ENCODE data around the gene FAAP20. TPM values are rescaled to one million over a fixed set of nuclear protein-coding genes. Genes with fewer than 3 reads are reported as not detected.

FAAP20 gene
- total and polyA plus RNA-seq, 2 experiments from 2014 or later: 79.1 to 167 TPM

DNA sequence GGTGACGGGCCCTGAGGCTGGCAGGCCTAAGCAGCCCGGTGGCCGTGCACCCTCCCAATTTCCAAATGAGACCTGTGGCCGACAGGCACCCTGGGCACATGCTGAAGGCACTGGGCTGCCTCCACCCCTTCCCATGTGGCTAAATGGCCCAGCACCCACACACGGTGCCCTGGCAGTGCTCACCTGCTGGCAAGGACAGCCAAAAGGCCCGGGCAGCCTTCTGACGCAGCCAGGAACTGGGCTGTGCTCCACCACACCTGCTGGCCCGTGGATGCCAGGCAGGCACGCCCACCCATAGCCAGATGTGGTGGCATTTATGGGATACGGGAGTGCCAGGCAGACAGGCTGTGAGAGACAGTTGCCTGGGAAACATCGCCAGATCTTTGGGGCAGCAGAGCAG is 4.0 kb upstream of the FAAP20 start:
- TF ChIP-seq JUNB (IDR thresholded peaks at IDR 0.05; ENCODE audit: unreplicated experiment) (no peak), NANOG (IDR thresholded peaks at IDR 0.05; ENCODE audit: borderline replicate concordance) (no peak), CREB1 (CRISPR knock-in tag; IDR thresholded peaks at IDR 0.05; ENCODE audit: low read depth) (no peak), EZH2phosphoT487 (IDR thresholded peaks at IDR 0.05; ENCODE audit: unreplicated experiment) (no peak), EZH2 (IDR thresholded peaks at IDR 0.05; ENCODE audit: low read depth, unreplicated experiment) (no peak), POLR2AphosphoS5 (IDR thresholded peaks at IDR 0.05; ENCODE audit: low read depth) (no peak), ZNF331 (CRISPR knock-in tag; IDR thresholded peaks at IDR 0.05; ENCODE audit: low read depth) (no peak), ZNF114 (CRISPR knock-in tag; IDR thresholded peaks at IDR 0.05) (no peak), STAT1 (IDR thresholded peaks at IDR 0.05; ENCODE audit: unreplicated experiment) (no peak)
- TF ChIP-seq, protein P1, sequence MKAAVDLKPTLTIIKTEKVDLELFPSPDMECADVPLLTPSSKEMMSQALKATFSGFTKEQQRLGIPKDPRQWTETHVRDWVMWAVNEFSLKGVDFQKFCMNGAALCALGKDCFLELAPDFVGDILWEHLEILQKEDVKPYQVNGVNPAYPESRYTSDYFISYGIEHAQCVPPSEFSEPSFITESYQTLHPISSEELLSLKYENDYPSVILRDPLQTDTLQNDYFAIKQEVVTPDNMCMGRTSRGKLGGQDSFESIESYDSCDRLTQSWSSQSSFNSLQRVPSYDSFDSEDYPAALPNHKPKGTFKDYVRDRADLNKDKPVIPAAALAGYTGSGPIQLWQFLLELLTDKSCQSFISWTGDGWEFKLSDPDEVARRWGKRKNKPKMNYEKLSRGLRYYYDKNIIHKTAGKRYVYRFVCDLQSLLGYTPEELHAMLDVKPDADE (IDR thresholded peaks at IDR 0.05): no peak
- TF ChIP-seq, protein P2, sequence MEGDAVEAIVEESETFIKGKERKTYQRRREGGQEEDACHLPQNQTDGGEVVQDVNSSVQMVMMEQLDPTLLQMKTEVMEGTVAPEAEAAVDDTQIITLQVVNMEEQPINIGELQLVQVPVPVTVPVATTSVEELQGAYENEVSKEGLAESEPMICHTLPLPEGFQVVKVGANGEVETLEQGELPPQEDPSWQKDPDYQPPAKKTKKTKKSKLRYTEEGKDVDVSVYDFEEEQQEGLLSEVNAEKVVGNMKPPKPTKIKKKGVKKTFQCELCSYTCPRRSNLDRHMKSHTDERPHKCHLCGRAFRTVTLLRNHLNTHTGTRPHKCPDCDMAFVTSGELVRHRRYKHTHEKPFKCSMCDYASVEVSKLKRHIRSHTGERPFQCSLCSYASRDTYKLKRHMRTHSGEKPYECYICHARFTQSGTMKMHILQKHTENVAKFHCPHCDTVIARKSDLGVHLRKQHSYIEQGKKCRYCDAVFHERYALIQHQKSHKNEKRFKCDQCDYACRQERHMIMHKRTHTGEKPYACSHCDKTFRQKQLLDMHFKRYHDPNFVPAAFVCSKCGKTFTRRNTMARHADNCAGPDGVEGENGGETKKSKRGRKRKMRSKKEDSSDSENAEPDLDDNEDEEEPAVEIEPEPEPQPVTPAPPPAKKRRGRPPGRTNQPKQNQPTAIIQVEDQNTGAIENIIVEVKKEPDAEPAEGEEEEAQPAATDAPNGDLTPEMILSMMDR (conservative IDR thresholded peaks at IDR 0.05; ENCODE audit: low read depth in 2 of 2): no peak
- TF ChIP-seq, protein P3, sequence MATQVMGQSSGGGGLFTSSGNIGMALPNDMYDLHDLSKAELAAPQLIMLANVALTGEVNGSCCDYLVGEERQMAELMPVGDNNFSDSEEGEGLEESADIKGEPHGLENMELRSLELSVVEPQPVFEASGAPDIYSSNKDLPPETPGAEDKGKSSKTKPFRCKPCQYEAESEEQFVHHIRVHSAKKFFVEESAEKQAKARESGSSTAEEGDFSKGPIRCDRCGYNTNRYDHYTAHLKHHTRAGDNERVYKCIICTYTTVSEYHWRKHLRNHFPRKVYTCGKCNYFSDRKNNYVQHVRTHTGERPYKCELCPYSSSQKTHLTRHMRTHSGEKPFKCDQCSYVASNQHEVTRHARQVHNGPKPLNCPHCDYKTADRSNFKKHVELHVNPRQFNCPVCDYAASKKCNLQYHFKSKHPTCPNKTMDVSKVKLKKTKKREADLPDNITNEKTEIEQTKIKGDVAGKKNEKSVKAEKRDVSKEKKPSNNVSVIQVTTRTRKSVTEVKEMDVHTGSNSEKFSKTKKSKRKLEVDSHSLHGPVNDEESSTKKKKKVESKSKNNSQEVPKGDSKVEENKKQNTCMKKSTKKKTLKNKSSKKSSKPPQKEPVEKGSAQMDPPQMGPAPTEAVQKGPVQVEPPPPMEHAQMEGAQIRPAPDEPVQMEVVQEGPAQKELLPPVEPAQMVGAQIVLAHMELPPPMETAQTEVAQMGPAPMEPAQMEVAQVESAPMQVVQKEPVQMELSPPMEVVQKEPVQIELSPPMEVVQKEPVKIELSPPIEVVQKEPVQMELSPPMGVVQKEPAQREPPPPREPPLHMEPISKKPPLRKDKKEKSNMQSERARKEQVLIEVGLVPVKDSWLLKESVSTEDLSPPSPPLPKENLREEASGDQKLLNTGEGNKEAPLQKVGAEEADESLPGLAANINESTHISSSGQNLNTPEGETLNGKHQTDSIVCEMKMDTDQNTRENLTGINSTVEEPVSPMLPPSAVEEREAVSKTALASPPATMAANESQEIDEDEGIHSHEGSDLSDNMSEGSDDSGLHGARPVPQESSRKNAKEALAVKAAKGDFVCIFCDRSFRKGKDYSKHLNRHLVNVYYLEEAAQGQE (IDR thresholded peaks at IDR 0.05; ENCODE audit: unreplicated experiment): no peak
- TF ChIP-seq, protein P4, sequence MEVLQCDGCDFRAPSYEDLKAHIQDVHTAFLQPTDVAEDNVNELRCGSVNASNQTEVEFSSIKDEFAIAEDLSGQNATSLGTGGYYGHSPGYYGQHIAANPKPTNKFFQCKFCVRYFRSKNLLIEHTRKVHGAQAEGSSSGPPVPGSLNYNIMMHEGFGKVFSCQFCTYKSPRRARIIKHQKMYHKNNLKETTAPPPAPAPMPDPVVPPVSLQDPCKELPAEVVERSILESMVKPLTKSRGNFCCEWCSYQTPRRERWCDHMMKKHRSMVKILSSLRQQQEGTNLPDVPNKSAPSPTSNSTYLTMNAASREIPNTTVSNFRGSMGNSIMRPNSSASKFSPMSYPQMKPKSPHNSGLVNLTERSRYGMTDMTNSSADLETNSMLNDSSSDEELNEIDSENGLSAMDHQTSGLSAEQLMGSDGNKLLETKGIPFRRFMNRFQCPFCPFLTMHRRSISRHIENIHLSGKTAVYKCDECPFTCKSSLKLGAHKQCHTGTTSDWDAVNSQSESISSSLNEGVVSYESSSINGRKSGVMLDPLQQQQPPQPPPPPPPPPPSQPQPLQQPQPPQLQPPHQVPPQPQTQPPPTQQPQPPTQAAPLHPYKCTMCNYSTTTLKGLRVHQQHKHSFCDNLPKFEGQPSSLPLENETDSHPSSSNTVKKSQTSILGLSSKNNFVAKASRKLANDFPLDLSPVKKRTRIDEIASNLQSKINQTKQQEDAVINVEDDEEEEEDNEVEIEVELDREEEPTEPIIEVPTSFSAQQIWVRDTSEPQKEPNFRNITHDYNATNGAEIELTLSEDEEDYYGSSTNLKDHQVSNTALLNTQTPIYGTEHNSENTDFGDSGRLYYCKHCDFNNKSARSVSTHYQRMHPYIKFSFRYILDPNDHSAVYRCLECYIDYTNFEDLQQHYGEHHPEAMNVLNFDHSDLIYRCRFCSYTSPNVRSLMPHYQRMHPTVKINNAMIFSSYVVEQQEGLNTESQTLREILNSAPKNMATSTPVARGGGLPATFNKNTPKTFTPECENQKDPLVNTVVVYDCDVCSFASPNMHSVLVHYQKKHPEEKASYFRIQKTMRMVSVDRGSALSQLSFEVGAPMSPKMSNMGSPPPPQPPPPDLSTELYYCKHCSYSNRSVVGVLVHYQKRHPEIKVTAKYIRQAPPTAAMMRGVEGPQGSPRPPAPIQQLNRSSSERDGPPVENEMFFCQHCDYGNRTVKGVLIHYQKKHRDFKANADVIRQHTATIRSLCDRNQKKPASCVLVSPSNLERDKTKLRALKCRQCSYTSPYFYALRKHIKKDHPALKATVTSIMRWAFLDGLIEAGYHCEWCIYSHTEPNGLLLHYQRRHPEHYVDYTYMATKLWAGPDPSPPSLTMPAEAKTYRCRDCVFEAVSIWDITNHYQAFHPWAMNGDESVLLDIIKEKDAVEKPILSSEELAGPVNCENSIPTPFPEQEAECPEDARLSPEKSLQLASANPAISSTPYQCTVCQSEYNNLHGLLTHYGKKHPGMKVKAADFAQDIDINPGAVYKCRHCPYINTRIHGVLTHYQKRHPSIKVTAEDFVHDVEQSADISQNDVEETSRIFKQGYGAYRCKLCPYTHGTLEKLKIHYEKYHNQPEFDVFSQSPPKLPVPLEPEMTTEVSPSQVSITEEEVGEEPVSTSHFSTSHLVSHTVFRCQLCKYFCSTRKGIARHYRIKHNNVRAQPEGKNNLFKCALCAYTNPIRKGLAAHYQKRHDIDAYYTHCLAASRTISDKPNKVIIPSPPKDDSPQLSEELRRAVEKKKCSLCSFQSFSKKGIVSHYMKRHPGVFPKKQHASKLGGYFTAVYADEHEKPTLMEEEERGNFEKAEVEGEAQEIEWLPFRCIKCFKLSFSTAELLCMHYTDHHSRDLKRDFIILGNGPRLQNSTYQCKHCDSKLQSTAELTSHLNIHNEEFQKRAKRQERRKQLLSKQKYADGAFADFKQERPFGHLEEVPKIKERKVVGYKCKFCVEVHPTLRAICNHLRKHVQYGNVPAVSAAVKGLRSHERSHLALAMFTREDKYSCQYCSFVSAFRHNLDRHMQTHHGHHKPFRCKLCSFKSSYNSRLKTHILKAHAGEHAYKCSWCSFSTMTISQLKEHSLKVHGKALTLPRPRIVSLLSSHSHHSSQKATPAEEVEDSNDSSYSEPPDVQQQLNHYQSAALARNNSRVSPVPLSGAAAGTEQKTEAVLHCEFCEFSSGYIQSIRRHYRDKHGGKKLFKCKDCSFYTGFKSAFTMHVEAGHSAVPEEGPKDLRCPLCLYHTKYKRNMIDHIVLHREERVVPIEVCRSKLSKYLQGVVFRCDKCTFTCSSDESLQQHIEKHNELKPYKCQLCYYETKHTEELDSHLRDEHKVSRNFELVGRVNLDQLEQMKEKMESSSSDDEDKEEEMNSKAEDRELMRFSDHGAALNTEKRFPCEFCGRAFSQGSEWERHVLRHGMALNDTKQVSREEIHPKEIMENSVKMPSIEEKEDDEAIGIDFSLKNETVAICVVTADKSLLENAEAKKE (CRISPR knock-in tag; IDR thresholded peaks at IDR 0.05): no peak
- H3K4me2 ChIP-seq: no peak overlapping the region
- H3K36me3 ChIP-seq (ENCODE audit: insufficient read depth): no peaks in the 10 kb centered on the region
- DNase-seq (ENCODE audit: low spot score) (no peak), ATAC-seq (no peak)
- no peaks in the 10 kb centered on the region; the same call in 1 of the 2 replicates for H3K79me2 ChIP-seq (replicated peaks; ENCODE audit: insufficient read depth)
- H3K4me3 Mint-ChIP-seq: no peak overlapping the region
- H2AFZ ChIP-seq: no peak overlapping the region
- H3K27ac ChIP-seq (ENCODE audit: low read depth): no peak overlapping the region
- no peak overlapping the region for H3K4me3 ChIP-seq
- H3K36me3 Mint-ChIP-seq (ENCODE audit: low read depth): no peaks in the 10 kb centered on the region
- H3K27ac Mint-ChIP-seq: no peak overlapping the region
- no peaks in the 10 kb centered on the region for H3K9me3 Mint-ChIP-seq
- no peaks in the 10 kb centered on the region for H3K9me2 ChIP-seq (ENCODE audit: insufficient read depth)
- H3K4me1 Mint-ChIP-seq: peaks cover 6% of the 10 kb centered on the region; the same call in 2 of the 3 replicates
- peaks cover 3% of the 10 kb centered on the region; the same call in 1 of the 2 replicates for H3F3A ChIP-seq (replicated peaks; ENCODE audit: low read depth)
- peaks cover 10% of the 10 kb centered on the region for H3K27me3 Mint-ChIP-seq (ENCODE audit: insufficient read depth, low read depth, poor library complexity)
- peaks cover 5% of the 10 kb centered on the region; the same call in 1 of the 2 replicates for H3K4me1 ChIP-seq (ENCODE audit: insufficient read depth)
- no peaks in the 10 kb centered on the region for H4K20me1 ChIP-seq (replicated peaks; ENCODE audit: insufficient read depth)
- no peaks in the 10 kb centered on the region for H3K27me3 ChIP-seq (ENCODE audit: insufficient read depth)
